Retina (tissue), 1 donor: ENCODE measurements around the gene PRCC.

Source experiments
- DNase-seq: peaks from one replicate; pipeline ENCODE4 v3.0.0-alpha.2; 2016

Gene PRCC

DNA sequence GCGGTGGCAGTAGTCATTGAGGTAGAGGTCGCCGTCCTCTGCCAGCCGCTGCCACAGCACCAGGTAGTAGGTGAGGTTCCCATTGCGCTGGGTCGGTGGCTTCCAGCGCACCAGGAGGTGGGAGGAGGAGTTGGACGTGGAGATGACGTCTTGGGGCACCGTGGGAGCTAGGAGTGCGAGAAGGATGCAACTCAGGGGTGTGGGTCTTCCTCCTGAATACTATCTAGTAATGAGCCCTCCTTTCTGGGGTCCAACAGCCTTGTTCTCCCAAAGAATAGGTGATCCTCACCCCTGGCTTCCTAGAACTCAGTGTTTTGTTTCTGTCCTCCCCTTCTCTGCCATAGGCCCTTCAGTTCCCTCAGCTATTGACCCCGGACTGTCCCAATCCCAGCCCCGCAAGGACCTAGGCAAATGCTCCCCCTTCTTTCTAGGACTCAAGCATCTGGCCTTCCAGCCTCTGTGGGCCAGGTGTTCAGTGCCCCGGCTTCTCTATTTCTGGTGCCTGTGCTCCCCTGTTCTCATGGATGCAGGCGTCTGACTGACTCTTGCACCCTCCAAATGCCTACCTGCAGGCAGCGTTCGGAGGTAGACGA lies 78.7 kb downstream of the PRCC start:
- DNase-seq, result no peak

DNA sequence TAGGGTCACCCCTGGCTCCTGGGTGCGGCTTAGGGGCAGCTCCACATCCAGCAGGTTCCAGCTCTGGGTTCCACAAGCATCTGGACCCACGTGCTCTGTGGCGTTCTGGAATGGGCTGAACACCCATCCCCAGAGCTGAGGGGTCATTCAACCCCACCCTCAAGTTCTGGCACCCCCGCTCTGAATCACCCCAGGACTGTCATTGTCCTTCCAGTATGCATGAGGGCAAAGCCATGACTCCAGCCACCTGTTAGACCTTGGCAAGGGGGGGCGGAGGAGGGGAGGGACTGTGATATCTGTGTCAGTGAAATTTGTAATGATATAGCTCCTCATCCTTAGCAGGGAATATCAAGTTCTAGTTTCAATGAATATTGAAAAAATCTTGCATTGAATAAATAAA lies 79.3 kb downstream of the PRCC start:
- DNase-seq, result no peak

DNA sequence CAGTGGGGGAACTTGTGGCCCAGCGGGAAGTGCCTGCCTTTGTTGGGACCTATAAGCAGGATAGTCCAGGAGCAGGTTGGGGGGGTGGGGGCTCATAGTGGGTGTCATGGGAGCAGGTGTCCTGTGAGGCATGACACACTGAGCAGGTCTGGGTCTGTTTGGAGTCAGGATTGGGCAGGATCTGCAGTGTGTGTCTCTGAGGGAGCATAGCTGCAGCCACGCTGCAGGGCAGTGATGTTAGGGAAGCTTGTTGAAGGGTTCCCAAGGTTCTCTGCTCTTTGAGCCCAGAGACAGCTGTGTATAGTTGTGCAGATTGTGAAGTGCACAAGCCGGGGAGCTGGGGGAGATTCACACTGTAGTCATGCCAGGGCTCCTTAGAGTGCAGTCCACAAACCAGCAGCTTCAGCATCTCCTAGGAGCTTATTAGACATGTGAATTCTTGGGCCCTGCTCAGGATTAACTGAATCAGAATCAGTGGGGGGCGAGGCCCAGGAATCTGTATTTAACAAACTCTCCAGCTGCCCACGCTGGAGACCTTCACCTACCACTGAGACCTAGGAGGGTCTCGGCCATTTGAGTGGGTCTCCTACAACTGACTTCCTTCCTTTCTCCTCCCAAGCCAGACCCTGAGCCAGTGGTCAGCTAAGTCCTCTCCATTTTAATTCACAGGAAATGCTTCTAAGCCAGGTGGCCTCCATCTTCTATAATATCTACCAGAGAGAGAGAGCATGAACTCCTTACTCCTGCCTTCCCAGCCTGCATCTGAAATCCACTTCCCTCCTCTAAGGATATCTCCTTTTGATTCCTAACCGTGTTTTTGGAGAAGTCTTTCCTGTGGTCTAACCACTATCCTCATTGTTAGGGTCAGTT lies 80.5 kb downstream of the PRCC start:
- DNase-seq, result no peak

DNA sequence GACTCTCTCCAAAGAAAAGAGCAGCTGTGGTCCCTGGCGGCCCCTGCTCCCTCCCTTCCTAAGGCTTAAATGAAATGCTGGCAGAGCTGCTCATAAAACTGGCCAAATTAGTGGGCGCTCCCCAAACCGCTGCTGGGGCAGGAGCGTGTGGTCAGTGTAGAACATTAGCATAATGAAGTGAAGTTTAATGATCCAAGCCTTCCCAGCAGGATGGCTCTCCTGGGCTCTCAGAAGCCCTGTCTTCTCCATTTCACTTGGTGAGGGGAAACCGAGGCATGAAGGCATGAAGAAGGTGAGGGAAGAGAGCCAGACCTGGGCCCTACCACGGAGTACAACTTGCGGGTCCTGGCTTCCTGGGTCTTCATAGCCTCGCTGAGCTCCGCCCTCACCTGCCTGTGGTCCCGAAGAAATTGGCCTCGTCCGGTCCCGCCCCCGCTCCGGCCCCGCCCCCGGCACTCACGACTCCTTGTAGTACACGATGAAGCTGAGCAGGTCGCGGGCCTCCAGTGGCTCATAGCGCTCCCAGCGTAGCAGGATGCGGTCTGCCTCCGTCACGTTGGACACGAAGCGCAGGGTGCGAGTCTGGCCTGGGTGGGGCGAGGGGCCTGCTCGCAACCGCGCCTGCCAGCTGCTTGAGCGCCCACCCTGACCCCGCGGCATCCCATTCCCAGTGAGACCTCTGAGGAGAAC lies 81.3 kb downstream of the PRCC start:
- DNase-seq, result no peak

DNA sequence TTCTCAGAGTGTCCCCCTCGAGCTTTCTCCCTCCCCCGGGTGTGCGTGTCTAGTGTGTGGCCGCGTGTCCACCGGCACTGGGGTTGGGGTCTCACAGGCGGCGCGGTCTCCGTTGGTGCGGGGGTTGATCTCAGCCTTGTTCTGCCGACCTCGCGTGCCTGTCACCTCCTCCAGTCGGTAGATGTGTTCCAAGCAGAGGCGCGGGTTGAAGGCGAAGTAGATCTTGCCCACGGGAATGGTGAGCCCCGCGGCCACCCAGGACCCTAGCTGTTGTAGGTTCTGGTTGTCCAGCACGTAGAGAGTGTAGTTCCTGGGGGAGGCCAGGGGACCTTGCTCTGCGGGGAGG lies 81.8 kb downstream of the PRCC start:
- DNase-seq, result no peak
